22Rv1 (cell line): ENCODE results near the gene GPR146.

ENCODE experiments used
- H3K27ac ChIP-seq: fragments of 450-650 bp; 2 replicates; pipeline ENCODE4 v1.5.1; 2017
- ZFX ChIP-seq: fragments of 450-650 bp; IDR thresholded peaks from 2 replicates; pipeline ENCODE4 v1.6.1; 2017; ENCODE audit warnings: antibody characterized with exemption, borderline replicate concordance
- TF ChIP-seq, protein P1 (sequence below): fragments of 450-650 bp; IDR thresholded peaks from 2 replicates; pipeline ENCODE4 v1.5.1; 2017; ENCODE audit warnings: mild to moderate bottlenecking

GPR146 gene

DNA sequence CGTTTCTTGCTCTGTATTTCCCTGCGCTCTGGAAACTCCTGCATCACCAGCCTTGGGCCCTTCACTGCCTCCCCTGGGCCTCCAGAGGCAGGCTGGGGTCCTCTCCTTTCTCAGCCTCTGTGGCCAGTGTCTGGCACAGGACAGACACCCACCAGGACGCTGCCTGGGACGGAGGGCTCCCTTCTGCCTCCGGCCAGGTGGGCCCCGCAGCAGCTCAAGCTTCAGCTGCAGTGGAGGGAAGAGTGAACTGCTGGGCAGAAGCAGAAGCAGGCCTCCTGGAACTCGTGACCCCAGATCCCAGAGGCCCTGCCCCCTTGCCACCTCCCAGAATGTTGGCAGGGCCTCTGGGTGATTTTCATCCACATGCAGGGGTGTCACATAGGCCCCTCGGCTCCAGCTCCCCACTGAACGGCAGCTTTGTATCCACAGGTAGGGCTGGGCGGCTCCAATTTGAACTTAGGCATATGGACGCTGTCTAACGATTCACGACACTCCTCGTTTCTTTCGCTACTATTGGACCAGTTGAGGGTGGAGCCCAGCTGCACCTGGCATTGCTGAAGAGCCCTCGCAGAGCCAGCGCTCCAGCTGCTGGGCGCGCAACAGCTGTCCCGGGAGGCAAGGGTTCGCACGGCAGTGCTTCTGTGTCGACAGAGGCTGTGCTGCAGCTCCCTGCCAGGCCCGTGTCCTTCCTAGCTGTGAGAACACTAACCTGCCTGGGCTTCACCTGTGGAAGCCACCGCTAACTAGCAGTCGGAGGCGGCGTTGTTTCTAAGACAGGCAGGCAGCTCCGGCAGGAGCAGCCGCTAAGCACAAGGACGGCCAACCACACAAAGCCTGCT is 18.4 kb upstream of the GPR146 start:
- H3K27ac ChIP-seq = no peak overlapping the region
- TF ChIP-seq, protein P1, sequence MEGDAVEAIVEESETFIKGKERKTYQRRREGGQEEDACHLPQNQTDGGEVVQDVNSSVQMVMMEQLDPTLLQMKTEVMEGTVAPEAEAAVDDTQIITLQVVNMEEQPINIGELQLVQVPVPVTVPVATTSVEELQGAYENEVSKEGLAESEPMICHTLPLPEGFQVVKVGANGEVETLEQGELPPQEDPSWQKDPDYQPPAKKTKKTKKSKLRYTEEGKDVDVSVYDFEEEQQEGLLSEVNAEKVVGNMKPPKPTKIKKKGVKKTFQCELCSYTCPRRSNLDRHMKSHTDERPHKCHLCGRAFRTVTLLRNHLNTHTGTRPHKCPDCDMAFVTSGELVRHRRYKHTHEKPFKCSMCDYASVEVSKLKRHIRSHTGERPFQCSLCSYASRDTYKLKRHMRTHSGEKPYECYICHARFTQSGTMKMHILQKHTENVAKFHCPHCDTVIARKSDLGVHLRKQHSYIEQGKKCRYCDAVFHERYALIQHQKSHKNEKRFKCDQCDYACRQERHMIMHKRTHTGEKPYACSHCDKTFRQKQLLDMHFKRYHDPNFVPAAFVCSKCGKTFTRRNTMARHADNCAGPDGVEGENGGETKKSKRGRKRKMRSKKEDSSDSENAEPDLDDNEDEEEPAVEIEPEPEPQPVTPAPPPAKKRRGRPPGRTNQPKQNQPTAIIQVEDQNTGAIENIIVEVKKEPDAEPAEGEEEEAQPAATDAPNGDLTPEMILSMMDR = no peak
- no peak for TF ChIP-seq ZFX

DNA sequence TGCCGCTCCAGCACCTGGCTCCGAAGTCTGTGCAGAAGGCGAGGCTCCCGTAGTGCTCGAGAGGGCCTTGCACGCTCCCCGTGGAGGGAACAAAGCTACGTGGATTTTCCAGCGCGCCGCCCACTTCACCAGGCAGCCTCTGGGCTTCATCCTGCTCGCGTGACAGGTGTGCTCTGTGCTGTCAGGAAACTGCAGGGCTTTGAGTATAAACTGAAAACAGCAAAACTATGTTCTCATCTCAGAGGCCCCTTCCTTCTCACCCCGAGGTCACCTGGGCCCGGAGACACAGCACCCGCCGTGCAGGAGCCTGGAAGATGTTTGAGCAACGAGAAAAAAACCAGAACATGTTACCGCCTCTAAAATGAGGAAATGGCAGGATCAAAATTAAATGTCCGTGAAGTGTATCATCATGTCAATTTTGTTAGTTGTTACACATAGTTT is 17.6 kb upstream of the GPR146 start:
- TF ChIP-seq, protein P1 = no peak
- no peak for TF ChIP-seq ZFX
- H3K27ac ChIP-seq = peak overlapping the region; percentile 91

DNA sequence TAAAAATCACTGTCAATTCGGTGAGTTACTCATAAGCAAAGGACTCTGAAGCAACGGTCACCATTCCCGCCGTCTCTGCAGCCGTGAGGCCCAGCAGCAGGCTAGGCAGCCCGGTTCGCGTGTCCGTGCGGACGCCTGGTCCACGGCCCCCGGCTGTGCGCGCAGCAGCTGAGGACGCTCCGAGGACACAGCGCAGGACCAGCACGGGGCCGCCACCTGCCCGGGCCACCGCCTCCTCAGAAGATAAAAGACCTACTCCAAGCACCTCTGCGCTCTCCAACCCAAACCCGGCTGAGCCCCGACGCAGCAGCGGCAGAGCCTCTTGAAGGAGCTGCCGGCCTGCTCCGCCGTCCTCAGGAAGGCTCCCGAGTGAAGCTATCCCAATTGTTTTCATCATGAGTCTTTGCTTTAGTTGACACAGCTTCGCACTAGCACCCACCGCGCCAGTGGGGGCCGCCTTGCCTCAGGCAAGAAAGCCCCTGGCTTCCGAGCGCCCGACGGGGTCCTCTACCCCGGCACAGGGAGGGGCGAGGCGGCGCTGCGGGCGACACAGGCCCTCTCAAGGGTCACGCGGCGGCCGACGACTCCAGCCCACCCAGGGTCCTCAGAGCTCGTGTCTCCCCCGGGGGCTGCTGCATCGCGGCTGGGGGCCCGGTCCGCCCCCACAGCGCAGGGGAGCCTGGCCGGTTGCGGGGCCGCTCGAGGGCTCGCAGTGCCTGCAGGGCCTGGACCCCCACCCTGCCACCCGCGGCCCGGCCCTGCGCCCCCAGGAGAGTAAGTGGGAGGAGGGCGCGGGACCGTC is 16.9 kb upstream of the GPR146 start:
- peak overlapping the region; percentile 91 for H3K27ac ChIP-seq
- TF ChIP-seq, protein P1 = 0 out of 2 replicates have a peak, but pooled peaks have one; percentile 2
- TF ChIP-seq ZFX = no peak

DNA sequence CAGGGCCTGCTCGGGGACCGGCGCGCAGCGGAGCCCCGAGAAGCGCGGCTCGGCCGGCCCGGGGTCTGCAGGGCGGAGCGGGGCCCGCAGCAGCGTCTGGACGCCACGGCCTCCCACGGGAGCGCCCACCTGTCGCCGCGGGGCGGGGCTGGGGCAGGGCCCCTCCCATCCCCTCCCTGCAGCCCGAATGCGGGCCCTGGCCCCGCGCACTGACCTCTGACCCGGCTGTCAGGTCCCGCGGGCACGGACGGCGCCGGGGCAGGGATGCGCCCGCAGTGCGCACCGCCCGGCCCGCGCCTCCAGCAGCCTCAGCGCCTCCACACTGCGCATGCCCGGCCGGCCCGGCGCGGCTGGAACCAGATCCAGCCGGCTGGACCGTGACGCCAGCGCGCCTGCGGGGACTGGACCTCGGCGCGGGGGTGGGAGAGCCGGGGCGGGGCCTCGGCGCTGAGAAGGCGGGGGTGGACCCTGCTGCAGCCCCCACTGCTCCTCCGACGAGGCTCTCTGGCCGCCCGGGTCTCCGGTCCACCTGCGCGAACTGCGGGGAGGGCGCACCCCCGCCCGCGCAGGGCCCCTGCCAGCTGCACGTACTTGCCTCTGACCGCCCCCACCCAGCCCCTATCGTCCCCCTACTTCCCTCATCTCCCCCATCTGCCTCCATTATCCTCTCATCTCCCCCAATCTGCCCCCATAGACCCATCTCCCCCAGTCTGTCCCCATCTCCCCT is 16.1 kb upstream of the GPR146 start:
- peak overlapping the region; percentile 91 for H3K27ac ChIP-seq
- TF ChIP-seq, protein P1 = 0 out of 2 replicates have a peak, but pooled peaks have one; percentile 1
- TF ChIP-seq ZFX = no peak

DNA sequence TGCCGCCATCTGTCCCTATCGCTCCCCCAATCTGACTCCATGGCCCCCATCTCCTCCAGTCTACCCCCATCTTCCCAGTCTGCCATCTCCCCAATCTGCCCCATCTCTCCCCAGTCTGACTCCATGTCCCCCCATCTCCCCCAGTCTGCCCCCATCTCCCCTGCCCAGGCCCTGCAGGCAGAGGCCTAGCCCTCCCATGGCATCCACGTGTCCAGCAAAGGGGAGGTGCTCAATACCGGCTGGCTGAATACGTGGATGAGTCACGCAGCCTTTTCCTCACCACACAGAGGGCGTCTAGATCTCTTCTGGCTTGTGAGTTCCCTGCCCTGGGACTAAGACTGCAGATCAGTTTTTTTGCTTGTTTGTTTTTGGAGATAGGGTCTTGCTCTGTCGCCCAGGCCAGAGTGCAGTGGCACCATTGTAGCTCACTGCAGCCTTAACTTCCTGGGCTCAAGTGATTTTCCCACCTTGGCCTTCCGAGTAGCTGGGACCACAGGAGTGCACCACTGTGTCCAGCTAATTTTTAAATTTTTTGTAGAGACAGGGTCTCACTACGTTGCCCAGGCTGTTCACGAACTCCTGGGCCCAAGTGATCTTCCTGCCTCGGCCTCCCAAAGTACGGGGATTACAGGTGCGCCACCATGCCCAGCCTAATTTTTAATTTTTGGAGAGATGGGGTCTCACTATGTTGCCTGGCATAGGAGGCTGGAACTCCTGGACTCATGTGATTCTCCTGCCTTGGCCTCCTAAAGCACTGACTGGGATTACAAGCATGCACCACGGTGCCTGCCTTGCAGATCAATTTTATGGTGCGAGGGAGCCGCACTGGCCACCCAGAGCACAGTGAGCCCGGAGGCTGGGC is 15.3 kb upstream of the GPR146 start:
- H3K27ac ChIP-seq = peak overlapping the region; percentile 91

More for the DNA sequence above, 15.3 kb upstream of the GPR146 start:
- no peak for TF ChIP-seq ZFX
- TF ChIP-seq, protein P1 = no peak
